Astrocyte (in vitro differentiated cells and primary cell): Measurements from ENCODE around the gene CISD1. TPM values are rescaled to one million over a fixed set of nuclear protein-coding genes. Genes with fewer than 3 reads are reported as not detected.

Experiments
- DNase-seq: peaks from one replicate; pipeline ENCODE4 v3.0.0-alpha.2; 2010; ENCODE audit warnings: low read depth
- FAIRE-seq: peaks from 2 replicates; lab custom pipeline; 2011; peaks lifted over from hg19 to GRCh38; lab: Jason Lieb, UNC
- H2AFZ ChIP-seq: 2 replicates; pipeline ENCODE4 v1.6.0; 2012; ENCODE audit warnings: low read depth, low read length, inconsistent platforms
- H3K27ac ChIP-seq: 2 replicates; pipeline ENCODE4 v1.5.1; 2011; ENCODE audit warnings: low read depth, low read length, inconsistent platforms
- H3K27me3 ChIP-seq: 2 replicates; pipeline ENCODE4 v1.6.0; 2011; ENCODE audit warnings: low read length, inconsistent platforms; ENCODE audit not compliant: insufficient read depth
- H3K36me3 ChIP-seq: 2 replicates; pipeline ENCODE4 v1.5.1; 2011; ENCODE audit warnings: low read length, inconsistent platforms; ENCODE audit not compliant: insufficient read depth
- H3K4me1 ChIP-seq: 2 replicates; pipeline ENCODE4 v1.5.1; 2011; ENCODE audit warnings: low read length, inconsistent platforms; ENCODE audit not compliant: insufficient read depth
- H3K4me2 ChIP-seq: 2 replicates; pipeline ENCODE4 v1.6.0; 2012; ENCODE audit warnings: low read length, inconsistent platforms
- H3K4me3 ChIP-seq: 2 replicates; pipeline ENCODE4 v1.5.1; 2011; ENCODE audit warnings: low read depth, mild to moderate bottlenecking, low read length, inconsistent platforms; ENCODE audit not compliant: insufficient read depth
- H3K79me2 ChIP-seq: 2 replicates; pipeline ENCODE4 v1.6.0; 2012; ENCODE audit warnings: mild to moderate bottlenecking, low read length, inconsistent platforms; ENCODE audit not compliant: insufficient read depth
- H3K9ac ChIP-seq: 2 replicates; pipeline ENCODE4 v1.6.0; 2012; ENCODE audit warnings: mild to moderate bottlenecking, low read length, inconsistent platforms
- H3K9me3 ChIP-seq: 2 replicates; pipeline ENCODE4 v1.5.1; 2012; ENCODE audit warnings: low read depth, mild to moderate bottlenecking, low read length, inconsistent platforms; ENCODE audit not compliant: insufficient read depth
- H4K20me1 ChIP-seq: 2 replicates; pipeline ENCODE4 v1.6.0; 2012; ENCODE audit warnings: low read length, inconsistent platforms; ENCODE audit not compliant: insufficient read depth
- H3K27ac Mint-ChIP-seq: one replicate; pipeline ENCODE4 v1.8.0; 2021; ENCODE audit warnings: mild to moderate bottlenecking, mixed read lengths; ENCODE audit not compliant: unreplicated experiment
- H3K27me3 Mint-ChIP-seq: one replicate; pipeline ENCODE4 v1.8.0; 2021; ENCODE audit warnings: low read depth, mixed read lengths; ENCODE audit not compliant: unreplicated experiment
- H3K36me3 Mint-ChIP-seq: one replicate; pipeline ENCODE4 v1.8.0; 2021; ENCODE audit warnings: low read depth, mixed read lengths; ENCODE audit not compliant: unreplicated experiment
- H3K4me1 Mint-ChIP-seq: one replicate; pipeline ENCODE4 v1.8.0; 2021; ENCODE audit warnings: low read depth, mixed read lengths; ENCODE audit not compliant: unreplicated experiment
- H3K4me3 Mint-ChIP-seq: one replicate; pipeline ENCODE4 v1.8.0; 2021; ENCODE audit warnings: mild to moderate bottlenecking, moderate library complexity, mixed read lengths; ENCODE audit not compliant: unreplicated experiment
- H3K9me3 Mint-ChIP-seq: one replicate; pipeline ENCODE4 v1.8.0; 2021; ENCODE audit warnings: mild to moderate bottlenecking, mixed read lengths; ENCODE audit not compliant: unreplicated experiment
- CTCF ChIP-seq: IDR thresholded peaks from 2 replicates; pipeline ENCODE4 v1.5.1; 2011; ENCODE audit warnings: low read depth, mild to moderate bottlenecking, inconsistent platforms, low read length, moderate library complexity; ENCODE audit not compliant: insufficient read depth
- EZH2 ChIP-seq: IDR thresholded peaks from 2 replicates; pipeline ENCODE4 v1.6.1; 2012; ENCODE audit warnings: mild to moderate bottlenecking, low read length, inconsistent platforms; ENCODE audit not compliant: insufficient read depth
- total RNA-seq: library from RNA; stranded (reverse); gene quantifications from 2 replicates; pipeline ENCODE4 v1.2.1, GENCODE V29; 2021

Gene CISD1
- total RNA-seq, 1 donor from 2014 or later = 36.3 TPM

- Mint-ChIP-seq H3K27me3 (no peaks in the 10 kb centered on the region), H3K27ac (no peak overlapping the region), H3K4me3 (no peak overlapping the region), H3K4me1 (peaks cover 28% of the 10 kb centered on the region), H3K9me3 (no peaks in the 10 kb centered on the region), H3K36me3 (no peaks in the 10 kb centered on the region)
- Histone ChIP-seq H3K27me3 (no peaks in the 10 kb centered on the region), H3K9me3 (no peaks in the 10 kb centered on the region), H3K27ac (no peak overlapping the region), H3K79me2 (peaks cover 2% of the 10 kb centered on the region), H3K4me2 (peak overlapping the region; percentile 2), H3K4me3 (no peak overlapping the region), H4K20me1 (no peaks in the 10 kb centered on the region), H3K4me1 (no peaks in the 10 kb centered on the region), H2AFZ (no peak overlapping the region), H3K9ac (no peak overlapping the region), H3K36me3 (no peaks in the 10 kb centered on the region)
- DNase-seq = peak; percentile 26
- TF ChIP-seq EZH2 (no peak), CTCF (no peak)
- FAIRE-seq = peak; percentile 62
Measured at GRCh38 chr10:58280477-58280876, 11.5 kb downstream of the CISD1 start.

GRCh38 chr10:58281092-58281752, 12.3 kb downstream of the CISD1 start:
- Histone ChIP-seq H3K4me2 (peak overlapping the region; percentile 2), H3K79me2 (no peaks in the 10 kb centered on the region), H3K9ac (no peak overlapping the region), H2AFZ (no peak overlapping the region), H3K27ac (no peak overlapping the region), H3K27me3 (no peaks in the 10 kb centered on the region), H3K4me3 (no peak overlapping the region), H4K20me1 (no peaks in the 10 kb centered on the region), H3K4me1 (no peaks in the 10 kb centered on the region), H3K9me3 (no peaks in the 10 kb centered on the region), H3K36me3 (no peaks in the 10 kb centered on the region)
- FAIRE-seq (no peak), DNase-seq (peak; percentile 62)
- Mint-ChIP-seq H3K4me3 (peak overlapping the region; percentile 24), H3K36me3 (no peaks in the 10 kb centered on the region), H3K27ac (no peak overlapping the region), H3K27me3 (no peaks in the 10 kb centered on the region), H3K9me3 (no peaks in the 10 kb centered on the region), H3K4me1 (peaks cover 23% of the 10 kb centered on the region)
- TF ChIP-seq CTCF (no peak), EZH2 (no peak)

- no peaks in the 10 kb centered on the region for H4K20me1 ChIP-seq
- H3K4me3 ChIP-seq = no peak overlapping the region
- Mint-ChIP-seq H3K4me1 (peaks cover 23% of the 10 kb centered on the region), H3K9me3 (no peaks in the 10 kb centered on the region), H3K27ac (no peak overlapping the region), H3K27me3 (no peaks in the 10 kb centered on the region), H3K4me3 (no peak overlapping the region), H3K36me3 (no peaks in the 10 kb centered on the region)
- H3K4me1 ChIP-seq = no peaks in the 10 kb centered on the region
- no peaks in the 10 kb centered on the region for H3K36me3 ChIP-seq
- H3K79me2 ChIP-seq = no peaks in the 10 kb centered on the region
- H3K27ac ChIP-seq = no peak overlapping the region
- TF ChIP-seq EZH2 = no peak
- no peak for TF ChIP-seq CTCF
- H3K9me3 ChIP-seq = no peaks in the 10 kb centered on the region
- H3K9ac ChIP-seq = no peak overlapping the region
- FAIRE-seq (no peak), DNase-seq (no peak)
- no peak overlapping the region for H2AFZ ChIP-seq
- no peaks in the 10 kb centered on the region for H3K27me3 ChIP-seq
- H3K4me2 ChIP-seq = no peak overlapping the region
Measured at GRCh38 chr10:58282615-58283014, 13.7 kb downstream of the CISD1 start.
